GM18519 (cell line): ENCODE data around the gene RIMBP2.

Experiments used
- ATAC-seq: cut with Tn5 transposase; IDR thresholded peaks from one replicate; pipeline ENCODE4 v1.9.1; 2021; ENCODE audit warnings: mild to moderate bottlenecking, moderate library complexity; ENCODE audit not compliant: unreplicated experiment, low FRiP score

RIMBP2 gene

DNA sequence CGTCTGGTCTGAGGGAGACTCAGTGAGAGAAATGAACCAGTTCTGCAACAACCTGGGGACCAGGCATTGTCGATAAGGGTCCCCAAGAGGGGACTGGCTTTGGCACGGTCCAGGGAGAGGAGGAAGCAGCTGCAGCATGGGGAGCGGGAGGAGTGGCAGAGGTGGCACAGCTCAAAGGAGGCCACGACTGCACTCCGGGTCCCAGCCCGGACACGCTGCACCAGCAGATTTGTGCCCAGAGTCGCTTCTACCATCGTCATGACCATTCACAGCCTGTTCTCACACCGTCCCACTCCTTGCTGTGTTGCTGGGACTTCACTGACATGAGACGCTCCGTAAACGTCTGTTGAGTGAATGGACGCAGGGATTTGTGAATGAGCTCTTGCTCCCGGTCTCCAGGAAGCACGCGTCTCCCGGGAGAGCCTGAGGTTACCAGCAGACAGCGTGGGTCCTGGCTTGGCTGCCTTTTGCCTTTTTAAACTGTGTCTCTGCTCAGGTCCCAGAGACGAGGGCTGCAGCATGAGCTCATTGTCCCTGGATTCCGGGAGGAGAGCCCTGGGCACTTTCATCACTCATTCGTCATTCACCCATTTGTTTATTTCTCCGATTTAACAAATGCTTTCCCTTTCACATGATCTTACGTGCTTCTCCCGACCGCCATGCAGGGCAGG lies 241.4 kb downstream of the RIMBP2 start:
- no peak for ATAC-seq

GRCh38 chr12:130473266-130473665 lies 242.8 kb downstream of the RIMBP2 start:
- no peak for ATAC-seq

- ATAC-seq = no peak
Observed at GRCh38 chr12:130470969-130471368, 245.1 kb downstream of the RIMBP2 start.

DNA sequence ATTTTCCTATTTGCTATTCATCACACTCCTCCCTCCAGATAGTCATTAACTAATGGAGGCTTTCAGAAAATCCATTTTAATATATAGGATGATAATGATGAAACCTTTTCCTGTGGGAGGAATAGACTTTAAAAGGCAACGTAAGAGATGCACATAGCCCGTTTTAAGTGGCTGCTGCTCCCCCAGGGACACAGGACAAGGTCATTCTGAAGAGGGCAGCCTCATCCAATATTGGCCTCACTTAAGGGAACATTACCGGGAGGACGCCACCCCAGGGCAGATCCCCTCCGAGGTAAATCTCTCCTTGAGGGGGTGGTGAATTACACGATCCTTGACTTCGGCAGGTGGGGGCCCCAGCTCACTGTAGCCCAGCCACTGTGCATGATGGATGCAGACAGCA lies 246.5 kb downstream of the RIMBP2 start:
- ATAC-seq = no peak

DNA sequence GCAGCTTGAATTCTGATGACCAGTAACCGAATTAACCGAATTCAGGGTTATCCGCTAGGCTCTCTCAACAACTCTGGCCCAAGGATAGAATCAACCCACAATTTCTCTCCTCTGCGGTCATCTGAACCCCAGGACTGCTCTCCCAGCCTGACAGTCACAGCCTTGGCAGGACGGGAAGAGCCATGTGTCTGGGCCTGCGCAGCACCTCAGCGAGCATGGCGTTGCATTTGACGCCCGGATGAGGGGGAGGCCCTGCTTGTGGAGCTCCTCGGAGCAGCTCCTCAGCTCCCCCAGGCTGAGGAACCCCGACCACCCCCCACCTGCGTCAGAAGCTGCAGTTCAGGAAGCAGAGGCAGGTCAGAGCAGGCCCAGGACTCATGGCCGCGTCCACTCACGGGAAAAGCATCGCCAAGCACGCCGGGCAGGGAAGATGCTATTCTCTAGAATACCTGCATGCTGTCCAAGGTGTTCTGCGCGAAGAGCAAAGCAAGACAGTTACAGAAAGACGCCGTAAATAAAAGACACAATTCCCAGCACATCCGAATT lies 247.3 kb downstream of the RIMBP2 start:
- no peak for ATAC-seq

DNA sequence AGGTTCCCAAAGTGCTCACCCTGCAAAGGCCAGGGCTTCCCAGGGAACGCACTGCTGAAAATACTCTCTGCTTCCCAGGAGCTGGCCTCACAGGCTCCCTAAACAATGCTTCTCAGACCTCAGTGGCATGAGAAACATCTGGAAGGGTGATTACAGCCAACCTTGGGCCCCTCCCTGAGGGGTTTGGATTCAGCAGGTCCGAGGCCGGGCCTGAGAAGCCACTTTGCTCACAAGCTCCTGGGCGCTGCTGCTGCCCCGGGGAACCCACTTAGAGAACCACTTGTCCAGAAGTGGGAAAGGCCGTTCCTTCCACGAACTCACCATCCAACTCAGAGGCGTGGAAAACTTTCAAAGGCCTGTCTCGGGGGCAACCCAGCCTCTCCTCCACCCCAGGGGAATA lies 247.9 kb downstream of the RIMBP2 start:
- ATAC-seq = no peak

DNA sequence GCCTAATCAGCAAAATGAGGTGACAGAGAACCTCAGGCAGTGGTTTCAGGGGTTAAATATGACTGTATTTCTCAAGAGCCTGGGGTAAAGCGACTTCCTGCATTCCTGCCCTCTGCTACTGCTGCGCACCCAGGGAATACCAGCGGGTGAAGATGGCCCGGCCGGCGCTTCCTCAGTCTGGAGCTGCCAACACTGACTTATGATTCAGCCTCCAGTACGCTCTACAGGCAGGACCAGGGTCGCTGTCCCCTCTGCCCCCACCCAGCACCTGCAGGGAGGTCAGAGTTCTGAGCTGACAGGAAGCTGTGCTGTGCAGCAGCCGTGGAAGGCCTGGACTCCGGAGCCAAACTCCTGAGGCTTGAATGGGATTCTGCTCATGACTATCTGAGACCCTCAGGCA lies 250.5 kb downstream of the RIMBP2 start:
- no peak for ATAC-seq

DNA sequence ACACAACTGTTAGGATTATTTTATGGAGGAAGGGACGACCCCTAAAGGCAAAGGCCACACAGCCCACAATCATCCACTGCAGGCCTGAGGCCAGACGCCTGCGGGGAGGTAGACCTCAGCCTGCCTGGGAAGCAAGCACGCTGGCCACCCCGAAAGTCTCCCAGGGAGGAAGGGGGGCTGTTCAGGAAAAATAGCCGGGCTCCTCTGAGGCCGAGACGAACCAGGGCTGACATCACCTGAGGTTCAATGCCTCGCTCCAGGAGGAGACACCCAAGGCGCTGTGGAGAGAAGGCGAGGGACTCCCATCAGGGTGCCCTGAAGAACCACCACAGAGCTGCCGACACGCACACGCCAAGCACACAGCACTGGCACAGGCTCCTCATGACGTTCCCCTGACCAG lies 251.1 kb downstream of the RIMBP2 start:
- ATAC-seq = no peak

- ATAC-seq = no peak
Observed at GRCh38 chr12:130463818-130464670, 252.1 kb downstream of the RIMBP2 start.

DNA sequence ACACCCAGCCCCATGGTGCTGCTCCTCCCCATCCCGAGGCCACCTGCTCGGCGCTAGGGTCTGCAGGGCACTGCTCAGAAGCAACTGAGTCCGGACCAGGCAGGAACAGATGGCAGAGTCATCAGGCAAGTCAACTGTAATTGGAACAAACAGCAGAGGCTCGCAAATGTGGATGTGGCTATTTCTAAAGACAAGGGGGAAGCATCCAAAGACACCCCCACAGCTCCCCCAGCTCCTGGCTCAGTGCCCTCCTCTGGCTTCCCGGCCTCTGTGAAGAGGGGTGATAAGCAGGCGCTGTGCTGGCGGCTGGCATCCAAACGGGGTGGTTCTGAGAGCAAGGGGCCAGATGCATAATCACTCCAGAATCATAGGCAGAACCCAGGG lies 252.8 kb downstream of the RIMBP2 start:
- ATAC-seq = no peak

GRCh38 chr12:130462558-130463274 lies 253.4 kb downstream of the RIMBP2 start:
- ATAC-seq = no peak

- ATAC-seq = no peak
Observed at GRCh38 chr12:130461839-130462557, 254.1 kb downstream of the RIMBP2 start.

DNA sequence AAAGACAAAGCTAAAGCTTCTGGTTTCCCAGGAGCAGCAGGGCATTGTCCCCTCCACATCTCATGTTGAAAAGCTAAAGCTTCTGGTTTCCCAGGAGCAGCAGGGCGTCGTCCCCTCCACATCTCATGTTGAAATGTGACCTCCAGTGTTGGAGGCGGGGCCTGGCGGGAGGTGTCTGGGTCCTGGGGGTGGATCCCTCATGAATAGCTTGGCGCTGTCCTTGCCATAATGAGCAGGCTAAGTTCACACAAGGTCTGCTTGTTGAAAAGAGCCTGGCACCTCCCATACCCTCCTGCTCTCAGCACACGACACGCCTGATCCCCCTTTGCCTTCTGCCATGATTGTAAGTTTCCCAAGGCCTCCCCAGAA lies 254.7 kb downstream of the RIMBP2 start:
- ATAC-seq = no peak

- no peak for ATAC-seq
Observed at GRCh38 chr12:130460611-130461446, 255.3 kb downstream of the RIMBP2 start.

DNA sequence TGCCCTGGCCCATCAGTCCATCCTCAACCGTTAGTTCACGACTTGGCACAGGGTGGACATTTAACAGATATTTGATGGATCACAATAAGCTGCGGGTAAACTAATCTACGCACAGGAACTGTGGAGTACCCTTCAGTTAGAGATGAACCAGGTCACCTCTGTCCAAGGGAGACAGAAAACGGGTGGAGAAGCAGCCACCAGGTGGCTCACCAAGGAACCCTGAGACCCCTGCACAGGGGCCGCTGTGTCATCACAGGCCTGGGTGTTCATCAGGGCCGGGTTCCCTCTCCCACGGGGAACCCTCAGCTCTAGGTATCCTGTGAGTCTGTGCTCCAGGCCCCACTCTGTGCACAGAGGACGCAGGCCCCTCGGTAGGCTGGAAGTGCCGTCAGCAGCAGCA lies 256.2 kb downstream of the RIMBP2 start:
- no peak for ATAC-seq

- ATAC-seq = no peak
Observed at GRCh38 chr12:130458341-130458740, 257.8 kb downstream of the RIMBP2 start.

- ATAC-seq = no peak
Observed at GRCh38 chr12:130457215-130457614, 258.9 kb downstream of the RIMBP2 start.

DNA sequence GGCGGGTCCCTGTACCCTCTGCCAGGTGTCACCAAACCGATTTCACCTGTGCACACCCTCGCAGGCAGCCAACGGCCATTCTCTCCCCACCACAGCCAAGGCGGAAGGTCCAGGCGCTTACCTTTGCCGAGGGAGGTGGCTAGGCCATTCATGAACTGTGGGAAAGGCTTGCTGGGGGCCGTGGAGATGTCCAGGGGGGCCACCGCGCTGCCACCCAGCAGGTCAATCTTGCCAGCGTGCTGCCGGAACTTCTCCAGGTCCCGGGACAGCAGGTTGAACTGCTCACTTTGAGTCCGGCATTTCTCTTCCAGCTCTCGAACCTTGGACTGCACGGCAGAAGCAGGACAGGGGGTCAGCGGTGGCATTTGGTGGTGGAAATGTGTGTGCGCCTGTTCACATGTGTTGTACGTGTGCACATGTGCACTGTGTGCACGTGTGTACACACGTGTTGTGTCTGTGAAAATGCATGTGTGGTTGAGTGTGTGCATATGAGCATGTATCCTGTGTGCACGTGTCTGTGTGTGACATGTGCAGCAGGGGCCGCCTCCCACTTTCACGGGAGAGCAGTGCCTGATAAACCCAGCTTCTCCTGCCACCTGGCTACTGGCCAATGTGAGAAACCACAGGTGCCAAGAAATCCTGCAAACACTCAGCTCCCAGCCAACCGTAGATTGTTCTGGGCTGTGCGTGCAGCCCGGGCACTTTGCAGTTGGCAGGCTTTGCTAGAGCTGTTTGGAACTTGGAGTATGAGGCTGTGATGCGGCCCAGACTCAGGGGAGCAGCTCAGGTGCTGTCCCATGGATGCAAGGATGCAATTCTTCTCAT lies 259.5 kb downstream of the RIMBP2 start:
- ATAC-seq = no peak

DNA sequence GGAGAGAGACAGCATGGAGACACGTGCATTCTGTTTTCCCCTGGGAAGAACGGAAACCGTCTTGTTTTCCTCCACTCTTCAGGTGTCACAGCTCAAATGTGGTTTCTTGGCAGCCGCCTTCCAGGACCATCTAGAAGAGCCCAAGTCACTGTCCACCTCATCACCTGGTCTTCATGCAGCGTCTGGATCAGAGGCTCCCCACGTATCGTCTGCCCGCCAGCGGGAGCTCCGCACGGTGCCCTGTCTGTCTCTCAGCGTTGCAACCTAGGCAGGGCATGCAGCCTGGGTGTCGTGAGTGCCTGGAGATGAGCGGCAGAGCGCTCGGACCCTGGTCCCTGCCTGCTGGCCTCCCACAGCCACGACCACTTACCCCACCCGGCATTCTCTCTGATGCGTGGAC lies 260.9 kb downstream of the RIMBP2 start:
- no peak for ATAC-seq
